NCI-H1092 (cell line): Measurements from ENCODE around the gene EMID1.

Experiments
- DNase-seq: peaks from one replicate; lab custom pipeline; 2025; lab: John Stamatoyannopoulos, UW

Gene EMID1

GRCh38 chr22:29195118-29195963 lies 10.4 kb upstream of the EMID1 start:
- no peak for DNase-seq

GRCh38 chr22:29195964-29196666 lies 9.6 kb upstream of the EMID1 start:
- DNase-seq, result no peak

DNA sequence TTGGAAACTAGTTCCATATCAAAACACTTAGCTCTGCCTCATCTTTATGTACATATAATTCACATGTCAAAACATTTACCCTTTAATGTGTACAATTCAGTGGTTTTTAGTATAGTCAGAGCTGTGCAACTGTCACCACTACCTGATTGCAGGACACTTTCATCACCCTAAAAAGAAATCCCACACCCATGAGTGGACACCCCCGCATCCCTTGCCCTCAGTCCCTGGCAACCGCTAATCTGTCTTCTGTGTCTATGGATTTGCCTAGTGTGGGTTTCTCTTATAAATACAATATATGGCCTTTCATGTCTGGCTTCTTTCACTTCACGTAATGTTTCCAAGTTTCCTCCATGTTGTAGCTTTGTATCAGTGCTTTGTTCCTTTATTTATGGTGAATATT lies 8.6 kb upstream of the EMID1 start:
- DNase-seq, result no peak

DNA sequence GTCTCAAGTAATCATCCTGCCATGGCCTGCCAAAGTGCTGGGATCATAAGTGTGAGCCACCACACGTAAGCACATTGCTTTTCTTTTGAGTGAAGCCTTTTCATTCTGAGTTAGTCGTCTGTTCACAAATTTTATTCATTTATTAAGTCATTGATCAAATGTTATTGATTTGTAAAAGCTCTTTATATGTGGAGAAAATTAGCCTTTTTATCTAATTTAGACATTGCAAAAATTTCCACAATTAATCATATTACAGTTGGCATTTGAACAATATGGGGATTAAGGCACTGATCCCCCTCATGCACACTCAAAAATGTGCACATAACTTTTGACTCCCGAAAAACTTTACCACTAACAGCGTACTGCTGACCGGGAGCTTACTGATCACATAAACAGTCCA lies 7.5 kb upstream of the EMID1 start:
- DNase-seq, result no peak

DNA sequence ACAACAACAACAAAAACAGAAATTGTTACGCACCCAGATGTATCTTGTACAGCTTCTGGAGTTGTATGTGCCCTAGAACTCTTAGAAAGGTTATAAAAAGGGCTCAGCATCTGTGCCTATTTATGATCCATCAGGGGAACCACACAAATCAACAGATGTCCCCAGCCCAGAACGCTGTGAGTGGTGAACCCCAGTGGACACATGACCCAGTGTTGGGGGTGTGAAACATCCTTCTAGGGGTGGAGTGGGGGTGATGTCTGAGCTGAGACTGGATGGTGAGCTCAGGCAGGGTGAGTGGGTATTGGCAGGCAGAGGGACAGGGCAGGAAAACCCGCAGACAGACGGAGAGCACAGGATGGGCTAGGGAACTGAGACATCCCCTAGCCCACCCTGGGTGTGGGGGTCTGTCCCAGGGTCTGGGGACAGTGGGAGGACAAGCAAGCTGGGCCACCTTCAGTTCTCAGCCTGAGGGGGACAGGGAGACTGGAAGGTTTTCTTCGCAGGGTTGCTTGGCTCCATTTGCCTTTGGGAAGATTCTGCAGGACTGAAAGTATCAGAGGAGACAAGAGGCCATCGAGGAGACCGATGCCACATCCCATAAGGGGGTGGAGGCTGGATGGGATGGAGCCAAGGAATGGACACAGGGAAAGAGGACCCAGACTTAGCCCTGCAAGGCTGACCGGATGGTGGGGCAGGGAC lies 5.8 kb upstream of the EMID1 start:
- no peak for DNase-seq

- no peak for DNase-seq
Observed at GRCh38 chr22:29200901-29201300, 4.8 kb upstream of the EMID1 start.

DNA sequence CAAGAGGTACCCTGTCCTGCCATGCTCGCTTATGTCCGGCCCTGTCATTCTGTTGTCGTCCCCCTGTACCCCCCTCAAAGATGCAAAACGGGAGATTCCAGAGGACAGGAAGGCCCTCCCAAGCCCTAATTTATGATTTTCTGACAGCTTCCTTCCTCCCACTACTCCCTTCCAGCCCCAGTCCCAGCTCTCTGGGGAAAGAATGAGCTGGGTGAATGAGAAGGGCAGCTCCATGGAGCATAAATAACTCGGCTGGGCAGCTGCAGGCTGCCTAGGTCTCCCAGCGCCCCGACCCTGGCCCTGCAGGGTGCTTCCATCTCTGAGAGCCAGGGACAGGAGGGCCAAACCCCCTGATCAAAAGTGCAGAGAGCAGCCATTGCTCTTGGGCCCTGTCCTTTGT lies 3.9 kb upstream of the EMID1 start:
- no peak for DNase-seq

- DNase-seq, result peak; percentile 30
Observed at GRCh38 chr22:29202212-29203192, 3.2 kb upstream of the EMID1 start.

GRCh38 chr22:29203488-29204454 lies 1.9 kb upstream of the EMID1 start:
- DNase-seq, result no peak

GRCh38 chr22:29204455-29205183 lies 1.1 kb upstream of the EMID1 start:
- DNase-seq, result no peak

- no peak for DNase-seq
Observed at GRCh38 chr22:29205252-29205593, 473 bp upstream of the EMID1 start.

- no peak for DNase-seq
Observed at GRCh38 chr22:29206372-29207242, 911 bp downstream of the EMID1 start.

GRCh38 chr22:29207243-29207550 lies 1.5 kb downstream of the EMID1 start:
- no peak for DNase-seq

GRCh38 chr22:29207562-29208501 lies 2.1 kb downstream of the EMID1 start:
- DNase-seq, result no peak

DNA sequence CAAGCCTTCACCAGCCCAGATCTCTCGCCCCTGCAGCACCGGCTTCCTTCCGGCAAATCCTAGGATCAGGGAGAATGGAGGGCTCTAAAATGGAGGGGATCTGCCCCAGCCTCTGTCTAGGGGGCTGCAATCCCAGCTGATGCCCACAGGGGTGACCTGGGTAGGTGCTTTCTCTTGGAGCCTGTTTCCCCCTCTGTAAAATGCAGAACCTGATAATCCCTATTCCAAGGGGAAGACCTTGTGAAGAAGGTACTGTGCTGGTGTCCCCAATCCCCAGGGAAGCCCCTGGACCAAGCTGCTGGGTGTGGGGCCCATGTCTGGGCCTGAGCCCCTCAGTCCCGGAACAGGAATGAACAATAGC lies 2.8 kb downstream of the EMID1 start:
- no peak for DNase-seq

- DNase-seq, result no peak
Observed at GRCh38 chr22:29208879-29209623, 3.4 kb downstream of the EMID1 start.

DNA sequence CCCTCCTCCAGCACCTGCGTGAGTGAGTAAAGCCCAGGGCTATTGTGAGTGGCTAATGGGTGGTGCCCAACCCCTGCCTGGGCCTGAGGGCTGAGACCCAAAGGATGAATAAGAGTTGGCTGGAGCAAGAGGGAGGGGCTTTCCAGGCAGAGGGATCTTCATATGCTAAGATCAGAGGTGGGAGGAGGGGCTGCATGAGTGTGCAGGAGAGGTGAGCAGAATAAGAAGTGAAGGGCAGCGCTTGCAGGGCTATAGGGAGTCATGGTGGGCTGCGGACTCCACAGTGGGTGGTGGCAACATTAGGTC lies 3.9 kb downstream of the EMID1 start:
- no peak for DNase-seq

DNA sequence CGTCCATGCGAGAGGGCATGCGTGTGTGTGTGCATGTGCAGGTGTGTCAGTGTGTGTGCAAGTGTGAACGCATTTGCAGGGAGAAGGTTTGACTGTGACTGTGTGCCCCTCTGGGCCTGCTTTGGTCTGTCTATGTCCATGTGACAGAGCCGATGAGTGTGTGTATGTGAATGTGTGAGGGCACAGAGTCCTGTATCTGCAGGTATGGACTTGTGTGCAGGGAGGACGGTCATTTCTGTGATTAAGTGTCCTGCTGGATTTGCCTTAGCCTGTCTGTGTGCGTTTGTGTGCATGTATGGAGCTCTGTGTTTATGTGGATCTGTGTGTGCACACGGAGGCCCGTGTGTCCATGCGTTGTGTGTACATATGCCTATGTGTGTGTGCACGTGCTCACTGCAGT lies 5.4 kb downstream of the EMID1 start:
- DNase-seq, result no peak
